ENCODE measurements around the gene PPP1R9B. TPM values are rescaled to one million over a fixed set of nuclear protein-coding genes. Genes with fewer than 3 reads are reported as not detected.

PPP1R9B gene
- total and polyA plus RNA-seq, 4 donors, result 0.90 to 26.1 (median 7.1) TPM

DNA sequence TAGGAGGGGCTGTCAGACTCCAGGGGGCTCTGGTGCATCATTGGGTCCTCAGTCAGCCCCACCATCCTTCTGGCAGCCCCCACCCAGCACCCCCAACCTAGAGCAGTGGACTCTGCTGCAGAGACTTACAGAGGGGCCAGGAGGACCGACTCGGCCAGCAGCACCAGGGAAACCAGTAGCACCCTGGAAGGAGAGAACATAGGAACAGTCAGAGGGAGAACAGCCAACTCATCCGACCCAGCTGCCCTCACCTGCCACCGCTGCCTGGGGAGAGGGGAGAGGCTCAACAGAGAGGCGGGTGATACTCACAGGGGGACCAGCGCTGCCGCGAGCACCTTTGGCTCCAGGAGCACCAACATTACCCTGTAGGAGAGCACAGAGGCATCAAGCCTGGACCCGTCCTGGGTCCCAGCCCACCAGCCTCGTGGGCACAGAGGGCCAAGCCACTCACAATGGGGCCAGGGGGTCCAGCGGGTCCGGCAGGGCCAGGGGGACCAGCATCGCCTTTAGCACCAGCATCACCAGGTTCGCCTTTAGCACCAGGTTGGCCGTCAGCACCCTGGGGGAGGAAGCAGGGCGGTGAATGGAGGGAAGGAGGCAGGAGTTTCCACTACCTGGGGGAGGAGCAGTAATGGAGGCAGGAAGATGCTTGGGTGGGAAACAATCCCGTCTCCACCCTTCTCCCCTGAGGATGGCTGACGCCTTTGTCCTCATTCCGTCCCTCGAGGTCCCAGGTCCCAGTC, 39.2 kb upstream of the PPP1R9B start:
- H3K27ac ChIP-seq (ENCODE audit: low read depth in 1 of 2, low read length in 2 of 2), result no peak overlapping the region
- no peak for DNase-seq (ENCODE audit: low spot score)

More for the DNA sequence above, 39.2 kb upstream of the PPP1R9B start:
- Histone ChIP-seq H3K4me3 (ENCODE audit: low read depth in 1 of 3, low read length in 3 of 3) (no peak overlapping the region), H3K4me1 (ENCODE audit: control insufficient read depth in 4 of 4, insufficient read depth in 4 of 4, low read length in 3 of 4) (no peaks in the 10 kb centered on the region), H3K9ac (ENCODE audit: low read depth in 1 of 2, low read length in 2 of 2) (no peak overlapping the region), H3K36me3 (ENCODE audit: control insufficient read depth in 4 of 4, insufficient read depth in 3 of 4, low read depth in 1 of 4, low read length in 3 of 4) (peaks cover 0 to 2% (median 0%) of the 10 kb centered on the region in 4 donors), H3K27me3 (ENCODE audit: control insufficient read depth in 4 of 4, insufficient read depth in 4 of 4, low read length in 3 of 4) (no peaks in the 10 kb centered on the region), H3K9me3 (ENCODE audit: control insufficient read depth in 4 of 4, low read length in 3 of 4) (no peaks in the 10 kb centered on the region)
- TF ChIP-seq, protein P1, sequence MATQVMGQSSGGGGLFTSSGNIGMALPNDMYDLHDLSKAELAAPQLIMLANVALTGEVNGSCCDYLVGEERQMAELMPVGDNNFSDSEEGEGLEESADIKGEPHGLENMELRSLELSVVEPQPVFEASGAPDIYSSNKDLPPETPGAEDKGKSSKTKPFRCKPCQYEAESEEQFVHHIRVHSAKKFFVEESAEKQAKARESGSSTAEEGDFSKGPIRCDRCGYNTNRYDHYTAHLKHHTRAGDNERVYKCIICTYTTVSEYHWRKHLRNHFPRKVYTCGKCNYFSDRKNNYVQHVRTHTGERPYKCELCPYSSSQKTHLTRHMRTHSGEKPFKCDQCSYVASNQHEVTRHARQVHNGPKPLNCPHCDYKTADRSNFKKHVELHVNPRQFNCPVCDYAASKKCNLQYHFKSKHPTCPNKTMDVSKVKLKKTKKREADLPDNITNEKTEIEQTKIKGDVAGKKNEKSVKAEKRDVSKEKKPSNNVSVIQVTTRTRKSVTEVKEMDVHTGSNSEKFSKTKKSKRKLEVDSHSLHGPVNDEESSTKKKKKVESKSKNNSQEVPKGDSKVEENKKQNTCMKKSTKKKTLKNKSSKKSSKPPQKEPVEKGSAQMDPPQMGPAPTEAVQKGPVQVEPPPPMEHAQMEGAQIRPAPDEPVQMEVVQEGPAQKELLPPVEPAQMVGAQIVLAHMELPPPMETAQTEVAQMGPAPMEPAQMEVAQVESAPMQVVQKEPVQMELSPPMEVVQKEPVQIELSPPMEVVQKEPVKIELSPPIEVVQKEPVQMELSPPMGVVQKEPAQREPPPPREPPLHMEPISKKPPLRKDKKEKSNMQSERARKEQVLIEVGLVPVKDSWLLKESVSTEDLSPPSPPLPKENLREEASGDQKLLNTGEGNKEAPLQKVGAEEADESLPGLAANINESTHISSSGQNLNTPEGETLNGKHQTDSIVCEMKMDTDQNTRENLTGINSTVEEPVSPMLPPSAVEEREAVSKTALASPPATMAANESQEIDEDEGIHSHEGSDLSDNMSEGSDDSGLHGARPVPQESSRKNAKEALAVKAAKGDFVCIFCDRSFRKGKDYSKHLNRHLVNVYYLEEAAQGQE (IDR thresholded peaks at IDR 0.05), result no peak
- TF ChIP-seq TAF1 (conservative IDR thresholded peaks at IDR 0.05) (no peak), FOXA2 (IDR thresholded peaks at IDR 0.05) (no peak), YY1 (IDR thresholded peaks at IDR 0.05) (no peak), RAD21 (IDR thresholded peaks at IDR 0.05) (no peak), HNF4A (conservative IDR thresholded peaks at IDR 0.05) (no peak), SP1 (IDR thresholded peaks at IDR 0.05) (no peak), RXRA (IDR thresholded peaks at IDR 0.05) (no peak), GABPA (IDR thresholded peaks at IDR 0.05 in 1 of 2, conservative IDR thresholded peaks at IDR 0.05 in 1 of 2) (no peak), NR2F2 (IDR thresholded peaks at IDR 0.05) (no peak), FOXA1 (IDR thresholded peaks at IDR 0.05) (no peak)
- TF ChIP-seq, protein P2, sequence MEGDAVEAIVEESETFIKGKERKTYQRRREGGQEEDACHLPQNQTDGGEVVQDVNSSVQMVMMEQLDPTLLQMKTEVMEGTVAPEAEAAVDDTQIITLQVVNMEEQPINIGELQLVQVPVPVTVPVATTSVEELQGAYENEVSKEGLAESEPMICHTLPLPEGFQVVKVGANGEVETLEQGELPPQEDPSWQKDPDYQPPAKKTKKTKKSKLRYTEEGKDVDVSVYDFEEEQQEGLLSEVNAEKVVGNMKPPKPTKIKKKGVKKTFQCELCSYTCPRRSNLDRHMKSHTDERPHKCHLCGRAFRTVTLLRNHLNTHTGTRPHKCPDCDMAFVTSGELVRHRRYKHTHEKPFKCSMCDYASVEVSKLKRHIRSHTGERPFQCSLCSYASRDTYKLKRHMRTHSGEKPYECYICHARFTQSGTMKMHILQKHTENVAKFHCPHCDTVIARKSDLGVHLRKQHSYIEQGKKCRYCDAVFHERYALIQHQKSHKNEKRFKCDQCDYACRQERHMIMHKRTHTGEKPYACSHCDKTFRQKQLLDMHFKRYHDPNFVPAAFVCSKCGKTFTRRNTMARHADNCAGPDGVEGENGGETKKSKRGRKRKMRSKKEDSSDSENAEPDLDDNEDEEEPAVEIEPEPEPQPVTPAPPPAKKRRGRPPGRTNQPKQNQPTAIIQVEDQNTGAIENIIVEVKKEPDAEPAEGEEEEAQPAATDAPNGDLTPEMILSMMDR (IDR thresholded peaks at IDR 0.05; ENCODE audit: low read depth, low read length, missing input control), result no peak
- TF ChIP-seq, protein P3, sequence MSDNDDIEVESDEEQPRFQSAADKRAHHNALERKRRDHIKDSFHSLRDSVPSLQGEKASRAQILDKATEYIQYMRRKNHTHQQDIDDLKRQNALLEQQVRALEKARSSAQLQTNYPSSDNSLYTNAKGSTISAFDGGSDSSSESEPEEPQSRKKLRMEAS (IDR thresholded peaks at IDR 0.05), result no peak
- TF ChIP-seq, protein P4, sequence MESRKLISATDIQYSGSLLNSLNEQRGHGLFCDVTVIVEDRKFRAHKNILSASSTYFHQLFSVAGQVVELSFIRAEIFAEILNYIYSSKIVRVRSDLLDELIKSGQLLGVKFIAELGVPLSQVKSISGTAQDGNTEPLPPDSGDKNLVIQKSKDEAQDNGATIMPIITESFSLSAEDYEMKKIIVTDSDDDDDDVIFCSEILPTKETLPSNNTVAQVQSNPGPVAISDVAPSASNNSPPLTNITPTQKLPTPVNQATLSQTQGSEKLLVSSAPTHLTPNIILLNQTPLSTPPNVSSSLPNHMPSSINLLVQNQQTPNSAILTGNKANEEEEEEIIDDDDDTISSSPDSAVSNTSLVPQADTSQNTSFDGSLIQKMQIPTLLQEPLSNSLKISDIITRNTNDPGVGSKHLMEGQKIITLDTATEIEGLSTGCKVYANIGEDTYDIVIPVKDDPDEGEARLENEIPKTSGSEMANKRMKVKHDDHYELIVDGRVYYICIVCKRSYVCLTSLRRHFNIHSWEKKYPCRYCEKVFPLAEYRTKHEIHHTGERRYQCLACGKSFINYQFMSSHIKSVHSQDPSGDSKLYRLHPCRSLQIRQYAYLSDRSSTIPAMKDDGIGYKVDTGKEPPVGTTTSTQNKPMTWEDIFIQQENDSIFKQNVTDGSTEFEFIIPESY (IDR thresholded peaks at IDR 0.05), result no peak
- TF ChIP-seq, protein P5, sequence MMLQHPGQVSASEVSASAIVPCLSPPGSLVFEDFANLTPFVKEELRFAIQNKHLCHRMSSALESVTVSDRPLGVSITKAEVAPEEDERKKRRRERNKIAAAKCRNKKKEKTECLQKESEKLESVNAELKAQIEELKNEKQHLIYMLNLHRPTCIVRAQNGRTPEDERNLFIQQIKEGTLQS (IDR thresholded peaks at IDR 0.05), result no peak
- 86% methylated on average over 20 of the region's 20 CpGs for WGBS

All from liver (tissue), 9 donors.